H9 (cell line): ENCODE results near the gene SLC11A1. TPM values are rescaled to one million over a fixed set of nuclear protein-coding genes. Genes with fewer than 3 reads are reported as not detected.

Experiments used
- DNase-seq: peaks from one replicate; pipeline ENCODE4 v3.0.0-alpha.2; 2017
- H2AFZ ChIP-seq: one replicate; pipeline ENCODE4 v1.6.1; 2013; ENCODE audit warnings: mild to moderate bottlenecking, low read length, control low read depth, moderate library complexity
- H2AK5ac ChIP-seq: 2 replicates; pipeline ENCODE4 v1.6.1; 2013; ENCODE audit warnings: low read length, control low read depth, mixed read lengths; ENCODE audit not compliant: insufficient read length
- H2BK120ac ChIP-seq: one replicate; pipeline ENCODE4 v1.6.1; 2013; ENCODE audit warnings: low read depth, mild to moderate bottlenecking, low read length, control low read depth, inconsistent platforms; ENCODE audit not compliant: poor library complexity, severe bottlenecking
- H2BK12ac ChIP-seq: 2 replicates; pipeline ENCODE4 v1.6.1; 2013; ENCODE audit warnings: low read length, control low read depth, mixed read lengths, low read depth; ENCODE audit not compliant: insufficient read length
- H2BK15ac ChIP-seq: 2 replicates; pipeline ENCODE4 v1.6.1; 2013; ENCODE audit warnings: low read depth, low read length, control low read depth
- H2BK20ac ChIP-seq: one replicate; pipeline ENCODE4 v1.6.1; 2013; ENCODE audit warnings: low read depth, mild to moderate bottlenecking, low read length, control low read depth, inconsistent platforms; ENCODE audit not compliant: poor library complexity, severe bottlenecking
- H2BK5ac ChIP-seq: 2 replicates; pipeline ENCODE4 v1.6.1; 2013; ENCODE audit warnings: low read length, control low read depth, mixed read lengths; ENCODE audit not compliant: insufficient read length
- H3K14ac ChIP-seq: 2 replicates; pipeline ENCODE4 v1.6.1; 2013; ENCODE audit warnings: low read length, control low read depth; ENCODE audit not compliant: insufficient read depth
- H3K18ac ChIP-seq: 2 replicates; pipeline ENCODE4 v1.6.1; 2013; ENCODE audit warnings: low read depth, mild to moderate bottlenecking, mixed read lengths, low read length, control low read depth; ENCODE audit not compliant: insufficient read length
- H3K23ac ChIP-seq: 2 replicates; pipeline ENCODE4 v1.6.1; 2013; ENCODE audit warnings: low read length, control low read depth, mixed read lengths, low read depth; ENCODE audit not compliant: insufficient read length
- H3K23me2 ChIP-seq: 2 replicates; pipeline ENCODE4 v1.6.1; 2013; ENCODE audit warnings: low read depth, mild to moderate bottlenecking, mixed read lengths, low read length, control low read depth; ENCODE audit not compliant: insufficient read length, poor library complexity, severe bottlenecking
- H3K27ac ChIP-seq: 2 replicates; pipeline ENCODE4 v1.5.1; 2013; ENCODE audit warnings: low read length, control low read depth, mixed read lengths, low read depth; ENCODE audit not compliant: insufficient read length
- H3K27me3 ChIP-seq: 2 replicates; pipeline ENCODE4 v1.6.1; 2013; ENCODE audit warnings: low read length, control low read depth, inconsistent platforms; ENCODE audit not compliant: insufficient read depth
- H3K4ac ChIP-seq: 2 replicates; pipeline ENCODE4 v1.6.1; 2013; ENCODE audit warnings: low read depth, mild to moderate bottlenecking, control low read depth, inconsistent platforms, low read length, moderate library complexity
- H3K4me1 ChIP-seq: 2 replicates; pipeline ENCODE4 v1.6.1; 2013; ENCODE audit warnings: low read length, control low read depth, inconsistent platforms; ENCODE audit not compliant: insufficient read depth
- H3K4me2 ChIP-seq: 2 replicates; pipeline ENCODE4 v1.6.1; 2013; ENCODE audit warnings: low read length, control low read depth, mixed read lengths; ENCODE audit not compliant: insufficient read length, insufficient read depth
- H3K56ac ChIP-seq: 2 replicates; pipeline ENCODE4 v1.6.1; 2013; ENCODE audit warnings: low read depth, mild to moderate bottlenecking, mixed read lengths, low read length, control low read depth; ENCODE audit not compliant: insufficient read length
- H3K79me1 ChIP-seq: 2 replicates; pipeline ENCODE4 v1.6.1; 2013; ENCODE audit warnings: low read depth, mild to moderate bottlenecking, moderate library complexity, low read length, control low read depth, inconsistent platforms; ENCODE audit not compliant: insufficient read depth, poor library complexity, severe bottlenecking
- H3K79me2 ChIP-seq: 2 replicates; pipeline ENCODE4 v1.6.1; 2013; ENCODE audit warnings: low read length, control low read depth, inconsistent platforms; ENCODE audit not compliant: insufficient read depth
- H3K9ac ChIP-seq: 2 replicates; pipeline ENCODE4 v1.6.1; 2013; ENCODE audit warnings: low read length, control low read depth, mixed read lengths; ENCODE audit not compliant: insufficient read length; ENCODE audit errors: extremely low read depth
- H3K9me3 ChIP-seq: one replicate; pipeline ENCODE4 v1.6.1; 2013; ENCODE audit warnings: low read depth, low read length, inconsistent platforms; ENCODE audit not compliant: control insufficient read depth
- H3T11ph ChIP-seq: one replicate; pipeline ENCODE4 v1.6.1; 2013; ENCODE audit warnings: mild to moderate bottlenecking, low read length, control low read depth, inconsistent platforms
- H4K20me1 ChIP-seq: one replicate; pipeline ENCODE4 v1.6.1; 2013; ENCODE audit not compliant: control insufficient read depth, insufficient read length, insufficient read depth
- H4K5ac ChIP-seq: 2 replicates; pipeline ENCODE4 v1.6.1; 2013; ENCODE audit warnings: low read depth, mild to moderate bottlenecking, mixed read lengths, low read length, control low read depth; ENCODE audit not compliant: insufficient read length
- H4K8ac ChIP-seq: replicated peaks from 2 replicates; pipeline ENCODE4 v1.6.1; 2013; ENCODE audit warnings: low read length, control low read depth, mixed read lengths, low read depth; ENCODE audit not compliant: insufficient read length
- H4K91ac ChIP-seq: 2 replicates; pipeline ENCODE4 v1.6.1; 2013; ENCODE audit warnings: low read depth, mild to moderate bottlenecking, moderate library complexity, mixed read lengths, low read length, control low read depth; ENCODE audit not compliant: insufficient read length
- H3K27ac Mint-ChIP-seq, 3 experiments: 2 replicates in 2 of 3; 3 replicates in 1 of 3; pipeline ENCODE4 v1.8.0; 2020 to 2021; ENCODE audit warnings: mixed read lengths in 3 of 3, mild to moderate bottlenecking in 1 of 3, moderate library complexity in 1 of 3
- H3K27me3 Mint-ChIP-seq: 2 replicates; pipeline ENCODE4 v1.8.0; 2021; ENCODE audit warnings: low read depth, mild to moderate bottlenecking, moderate library complexity, mixed read lengths
- H3K36me3 Mint-ChIP-seq, 3 experiments: 2 replicates in 2 of 3; 3 replicates in 1 of 3; pipeline ENCODE4 v1.8.0; 2020 to 2021; ENCODE audit warnings: low read depth in 3 of 3, mixed read lengths in 3 of 3; ENCODE audit not compliant: insufficient read depth in 1 of 3
- H3K4me1 Mint-ChIP-seq, 2 experiments: 2 replicates each; pipeline ENCODE4 v1.8.0; 2020; ENCODE audit warnings: mixed read lengths in 2 of 2
- H3K4me3 Mint-ChIP-seq, 2 experiments: 2 replicates in 1 of 2; 3 replicates in 1 of 2; pipeline ENCODE4 v1.8.0; 2020 to 2021; ENCODE audit warnings: mild to moderate bottlenecking in 2 of 2, mixed read lengths in 2 of 2, moderate library complexity in 1 of 2
- H3K9me3 Mint-ChIP-seq, 2 experiments: 2 replicates in 1 of 2; 3 replicates in 1 of 2; pipeline ENCODE4 v1.8.0; 2020; ENCODE audit warnings: mild to moderate bottlenecking in 2 of 2, mixed read lengths in 2 of 2, moderate library complexity in 1 of 2
- CTCF ChIP-seq: fragments of 200-600 bp; sonication (generic); conservative IDR thresholded peaks from 3 replicates; pipeline ENCODE4 v1.8.0; 2021; ENCODE audit warnings: antibody characterized with exemption, mild to moderate bottlenecking
- WGBS: extraction: QIAGEN DNeasy Blood & Tissue Kit; methylation state at CpG from one replicate; pipeline ENCODE4 v1.1.7; 2013; ENCODE audit warnings: missing lambda C conversion rate, low lambda C conversion rate, mixed read lengths; ENCODE audit not compliant: insufficient read length; ENCODE audit errors: extremely low coverage; 5-methylcytosine and 5-hydroxymethylcytosine counted together
- total RNA-seq: library from RNA; stranded (reverse); gene quantifications from 2 replicates; pipeline ENCODE4 v1.2.1, GENCODE V29; 2021

The SLC11A1 gene
- total RNA-seq, 1 experiment from 2014 or later: 0.11 TPM

GRCh38 chr2:218406209-218406948, 24.3 kb downstream of the SLC11A1 start:
- peaks cover 15% of the 10 kb centered on the region for H3K23me2 ChIP-seq
- no peak overlapping the region for H3K27ac ChIP-seq
- WGBS: no CpG with 5 or more reads among the region's 56 CpGs
- H3K9ac ChIP-seq: peak overlapping the region; percentile 56
- no peak overlapping the region for H4K91ac ChIP-seq
- peaks cover 19 to 26% of the 10 kb centered on the region in 2 experiments for H3K4me1 Mint-ChIP-seq
- H3K9me3 ChIP-seq: no peaks in the 10 kb centered on the region
- H3K27ac Mint-ChIP-seq: peak overlapping the region; percentile 91 to 98 (median 96)
- no peaks in the 10 kb centered on the region for H4K20me1 ChIP-seq
- no peak overlapping the region for H2BK20ac ChIP-seq
- no peak overlapping the region for H3K56ac ChIP-seq
- H3K27me3 Mint-ChIP-seq: no peaks in the 10 kb centered on the region
- H2BK5ac ChIP-seq: no peak overlapping the region
- peak; percentile 75 for TF ChIP-seq CTCF
- no peak overlapping the region; the same call in 1 of the 2 replicates for H3K4ac ChIP-seq
- no peak overlapping the region for H4K8ac ChIP-seq
- peaks cover 4 to 25% (median 22%) of the 10 kb centered on the region in 3 experiments; a peak in 6 of 7 replicates for H3K36me3 Mint-ChIP-seq
- no peak overlapping the region for H2AK5ac ChIP-seq
- peak; percentile 96 for DNase-seq
- no peak overlapping the region for H2AFZ ChIP-seq
- H3K27me3 ChIP-seq: no peaks in the 10 kb centered on the region
- peak overlapping the region; percentile 72 to 85 for H3K4me3 Mint-ChIP-seq
- H3K4me2 ChIP-seq: peak overlapping the region; percentile 65
- no peaks in the 10 kb centered on the region for H3K79me1 ChIP-seq
- no peaks in the 10 kb centered on the region for H3K9me3 Mint-ChIP-seq
- no peak overlapping the region for H2BK120ac ChIP-seq
- peak overlapping the region; percentile 45 for H3K18ac ChIP-seq
- H3K4me1 ChIP-seq: peaks cover 4% of the 10 kb centered on the region; the same call in 1 of the 2 replicates
- no peak overlapping the region for H2BK15ac ChIP-seq
- H3K14ac ChIP-seq: peak overlapping the region; percentile 51; the same call in 1 of the 2 replicates
- peak overlapping the region; percentile 14 for H4K5ac ChIP-seq
- no peak overlapping the region for H3K23ac ChIP-seq
- H3T11ph ChIP-seq: no peak overlapping the region
- no peaks in the 10 kb centered on the region for H3K79me2 ChIP-seq
- H2BK12ac ChIP-seq: no peak overlapping the region
